Measurements from ENCODE around the gene LRBA.

Gene LRBA

DNA sequence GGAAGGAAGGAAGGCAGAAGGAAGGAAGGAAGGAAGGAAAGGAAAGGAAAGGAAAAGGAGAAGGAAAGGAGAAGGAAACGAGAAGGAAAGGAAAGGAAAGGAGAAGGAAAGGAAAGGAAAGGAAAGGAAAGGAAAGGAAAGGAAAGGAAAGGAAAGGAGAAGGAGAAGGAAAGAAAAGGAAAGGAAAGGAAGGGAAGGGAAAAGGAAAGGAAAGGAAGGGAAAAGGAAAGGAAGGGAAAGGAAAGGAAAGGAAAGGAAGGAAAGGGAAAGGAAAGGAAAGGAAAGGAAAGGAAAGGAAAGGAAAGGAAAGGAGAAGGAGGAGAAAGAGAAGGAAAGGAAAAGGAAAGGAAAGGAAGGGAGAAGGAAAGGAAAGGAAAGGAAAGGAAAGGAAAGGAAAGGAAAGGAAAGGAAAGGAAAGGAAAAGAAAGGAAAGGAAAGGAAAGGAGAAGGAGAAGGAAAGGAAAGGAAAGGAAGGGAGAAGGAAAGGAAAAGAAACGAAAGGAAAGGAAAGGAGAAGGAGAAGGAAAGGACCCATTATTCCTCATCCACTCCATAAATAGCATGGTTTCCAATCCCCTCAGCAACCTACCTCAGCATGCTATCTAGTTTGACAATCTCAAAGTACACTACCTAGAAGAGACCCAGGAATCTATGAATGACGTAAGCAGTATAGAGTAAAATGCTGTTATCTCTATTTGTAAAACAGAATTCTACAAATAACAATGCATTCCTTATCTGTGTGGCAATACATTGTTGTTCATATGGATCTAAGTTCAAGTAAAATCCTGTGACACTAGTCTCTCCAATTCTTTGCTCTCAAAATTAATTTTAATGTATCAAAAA, 209.7 kb downstream of the LRBA start:
- no peak for DNase-seq (ENCODE audit: low spot score)

GRCh38 chr4:150801833-150802232, 213.3 kb downstream of the LRBA start:
- no peak for DNase-seq (ENCODE audit: low spot score)

DNA sequence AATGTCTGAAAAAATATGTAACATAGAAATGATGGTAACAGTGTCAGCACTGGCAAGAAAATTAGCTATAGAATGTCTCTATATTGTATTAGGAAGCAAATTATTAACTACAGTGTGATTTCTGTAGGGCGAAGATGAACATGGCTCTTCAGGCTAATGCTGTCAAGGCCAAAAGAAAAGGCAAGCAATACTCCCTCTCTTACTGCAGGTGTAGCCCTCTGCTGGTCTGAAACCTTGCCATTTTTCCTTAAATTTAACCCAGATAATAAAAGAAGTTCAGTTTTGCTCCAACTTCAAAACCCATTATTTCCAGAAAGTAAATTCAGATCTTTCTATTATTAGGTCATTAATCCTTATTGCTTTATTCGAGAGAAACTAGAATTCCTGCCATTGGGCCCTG, 215.9 kb downstream of the LRBA start:
- DNase-seq (ENCODE audit: low spot score) = no peak

GRCh38 chr4:150794706-150795105, 220.4 kb downstream of the LRBA start:
- DNase-seq (ENCODE audit: low spot score) = no peak

- DNase-seq (ENCODE audit: low spot score) = no peak
Measured at GRCh38 chr4:150789864-150790263, 225.2 kb downstream of the LRBA start.

- DNase-seq (ENCODE audit: low spot score) = no peak
Measured at GRCh38 chr4:150784939-150785338, 230.1 kb downstream of the LRBA start.

DNA sequence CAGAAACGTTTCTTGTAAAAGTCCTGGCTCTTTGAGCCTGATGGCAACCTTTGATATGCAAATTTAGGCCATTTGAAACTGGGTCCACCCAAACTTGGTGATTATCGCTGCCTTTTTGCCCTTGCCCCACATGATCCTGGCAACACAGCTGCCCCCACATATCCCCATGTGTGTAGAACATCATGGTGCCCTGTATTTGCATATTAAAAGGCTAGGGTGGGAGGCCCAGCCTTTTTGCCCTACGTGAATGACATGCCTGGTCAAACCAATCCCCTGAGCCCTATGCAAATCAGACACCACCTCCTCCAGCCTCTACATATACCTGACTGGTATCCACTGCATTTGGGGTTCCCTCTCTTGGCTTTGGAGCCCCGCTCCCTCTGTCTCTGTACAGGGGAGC, 230.8 kb downstream of the LRBA start:
- DNase-seq (ENCODE audit: low spot score) = no peak

DNA sequence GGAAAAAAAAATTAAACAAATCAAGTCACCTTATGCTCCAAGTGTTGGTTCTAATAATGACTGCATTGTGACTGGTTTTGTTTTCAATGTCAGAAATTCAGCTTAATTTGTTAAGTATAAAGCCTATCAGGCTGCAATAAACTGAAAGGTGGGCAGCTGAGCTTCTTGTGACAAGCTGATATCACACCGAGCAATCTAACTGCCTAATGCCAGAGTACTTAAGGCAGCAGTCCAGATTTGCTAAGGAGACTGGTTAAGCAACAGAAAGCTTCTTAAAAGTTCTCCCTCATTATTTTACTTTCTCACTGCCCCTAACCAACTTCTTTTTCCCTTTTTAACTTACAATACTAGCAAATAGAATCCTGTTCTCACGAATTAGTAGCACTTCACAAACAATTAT, 232.2 kb downstream of the LRBA start:
- no peak for DNase-seq (ENCODE audit: low spot score)

DNA sequence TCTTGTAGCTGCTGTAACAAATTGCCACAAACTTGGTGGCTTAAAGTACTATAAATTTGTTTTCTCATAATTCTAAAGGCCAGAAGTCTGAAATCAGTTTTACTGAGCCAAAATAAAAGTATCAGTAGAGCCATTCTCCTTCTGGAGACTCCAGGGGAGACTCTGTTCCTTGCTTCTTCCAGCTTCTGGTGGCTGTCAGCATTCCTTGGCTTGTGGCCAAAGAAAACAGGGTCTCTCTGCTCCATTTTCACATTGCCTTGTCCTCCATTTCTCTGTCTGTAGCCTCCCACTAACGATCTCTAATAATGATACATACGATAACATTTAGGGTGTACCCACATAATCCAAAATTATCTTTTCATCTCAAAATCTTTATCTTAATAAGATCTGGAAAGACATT, 232.8 kb downstream of the LRBA start:
- DNase-seq (ENCODE audit: low spot score) = no peak

DNA sequence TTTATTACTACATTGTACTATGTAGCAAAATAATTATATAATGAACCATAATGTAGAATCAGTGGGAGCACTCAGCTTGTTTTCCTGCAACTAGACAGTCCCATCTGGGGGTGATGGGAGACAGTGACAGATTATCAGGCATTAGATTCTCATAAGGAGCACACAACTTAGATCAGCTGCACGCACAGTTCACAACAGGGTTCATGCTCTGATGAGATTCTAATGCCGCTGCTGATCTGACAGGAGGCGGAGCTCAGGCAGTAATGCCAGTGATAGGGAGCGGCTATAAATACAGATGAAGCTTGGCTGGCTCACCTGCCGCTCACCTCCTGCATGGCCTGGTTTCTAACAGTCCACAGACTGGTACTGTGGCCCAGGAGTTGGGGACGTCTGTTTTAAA, 233.9 kb downstream of the LRBA start:
- no peak for DNase-seq (ENCODE audit: low spot score)

- DNase-seq (ENCODE audit: low spot score) = no peak
Measured at GRCh38 chr4:150779707-150780106, 235.4 kb downstream of the LRBA start.

GRCh38 chr4:150773729-150774449, 241.2 kb downstream of the LRBA start:
- DNase-seq (ENCODE audit: low spot score) = no peak

DNA sequence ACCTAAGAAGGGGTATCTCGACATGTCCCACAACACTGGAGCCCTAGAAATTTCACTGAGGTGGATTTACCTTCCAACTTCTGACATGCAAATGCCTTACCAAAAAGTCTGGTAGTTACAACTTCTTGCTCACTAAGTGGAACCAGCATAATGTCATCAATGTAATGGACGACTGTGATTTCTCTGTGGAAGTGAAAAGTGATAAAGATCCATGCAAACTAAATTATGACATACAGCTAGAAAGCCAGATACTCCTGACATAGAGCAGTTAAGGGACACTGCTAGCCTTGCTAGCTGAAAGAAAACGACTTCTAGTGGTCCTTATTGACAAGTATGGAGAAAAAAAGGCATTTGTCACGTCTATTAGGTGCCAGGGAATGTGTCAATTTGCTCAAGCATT, 242.1 kb downstream of the LRBA start:
- DNase-seq (ENCODE audit: low spot score) = no peak

DNA sequence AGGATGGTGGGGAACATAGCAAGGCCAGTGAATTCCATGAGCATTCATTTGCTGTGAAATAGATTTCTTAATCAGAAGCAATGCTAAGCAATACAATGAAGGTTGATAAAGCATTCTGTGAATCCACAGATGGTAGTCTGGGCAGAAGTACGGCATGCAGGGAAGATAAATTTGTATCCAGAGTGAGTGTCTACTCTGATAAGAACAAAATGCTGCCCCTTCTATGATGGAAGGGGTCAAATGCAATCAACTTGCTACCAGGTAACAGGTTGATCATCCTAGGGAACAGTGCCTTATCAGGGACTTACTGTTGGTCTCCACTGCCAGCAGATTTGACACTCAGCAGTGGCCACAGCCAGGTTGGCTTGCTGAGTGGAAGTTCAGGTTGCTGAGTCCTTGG, 243.7 kb downstream of the LRBA start:
- DNase-seq (ENCODE audit: low spot score) = no peak

- DNase-seq (ENCODE audit: low spot score) = no peak
Measured at GRCh38 chr4:150769845-150770244, 245.2 kb downstream of the LRBA start.

DNA sequence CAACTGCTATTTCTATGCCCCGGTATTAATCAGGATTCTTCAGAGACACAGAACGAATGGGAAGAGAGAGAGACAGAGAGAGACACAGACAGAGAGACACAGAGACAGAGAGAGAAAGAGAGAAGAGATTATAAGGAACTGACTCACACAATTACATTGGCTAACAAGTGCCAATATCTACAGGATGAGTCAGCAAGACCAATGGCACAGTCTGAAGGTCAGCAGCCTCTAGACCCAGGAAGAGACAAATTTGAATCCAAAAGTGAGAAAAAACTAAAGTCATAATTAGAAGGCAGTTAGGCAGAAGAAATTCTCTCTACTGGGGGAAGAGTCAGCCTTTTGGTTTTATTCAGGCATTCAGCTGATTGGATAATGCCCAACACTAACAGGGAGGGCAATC, 245.8 kb downstream of the LRBA start:
- no peak for DNase-seq (ENCODE audit: low spot score)

DNA sequence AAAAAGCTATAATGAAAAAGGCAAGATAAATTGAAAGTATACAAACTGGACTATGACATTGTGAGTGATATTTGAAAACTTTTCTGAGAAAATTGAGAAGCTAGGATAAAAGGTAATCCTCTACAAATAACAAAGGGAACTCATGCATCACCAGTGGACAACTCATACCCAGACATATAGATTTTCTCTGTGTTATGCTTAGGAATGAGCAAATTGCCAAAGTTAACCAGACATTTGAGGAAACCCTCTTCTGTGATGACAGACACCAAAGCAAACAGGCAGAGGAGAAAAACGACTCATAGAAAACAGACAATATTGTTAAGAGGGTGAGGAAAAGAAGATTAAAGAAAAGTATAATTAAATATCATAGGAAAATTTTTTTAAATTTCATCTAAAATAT, 246.6 kb downstream of the LRBA start:
- no peak for DNase-seq (ENCODE audit: low spot score)

- DNase-seq (ENCODE audit: low spot score) = no peak
Measured at GRCh38 chr4:150765216-150765615, 249.9 kb downstream of the LRBA start.

- no peak for DNase-seq (ENCODE audit: low spot score)
Measured at GRCh38 chr4:150751648-150752047, 263.4 kb downstream of the LRBA start.

- DNase-seq (ENCODE audit: low spot score) = no peak
Measured at GRCh38 chr4:150750824-150751223, 264.3 kb downstream of the LRBA start.

DNA sequence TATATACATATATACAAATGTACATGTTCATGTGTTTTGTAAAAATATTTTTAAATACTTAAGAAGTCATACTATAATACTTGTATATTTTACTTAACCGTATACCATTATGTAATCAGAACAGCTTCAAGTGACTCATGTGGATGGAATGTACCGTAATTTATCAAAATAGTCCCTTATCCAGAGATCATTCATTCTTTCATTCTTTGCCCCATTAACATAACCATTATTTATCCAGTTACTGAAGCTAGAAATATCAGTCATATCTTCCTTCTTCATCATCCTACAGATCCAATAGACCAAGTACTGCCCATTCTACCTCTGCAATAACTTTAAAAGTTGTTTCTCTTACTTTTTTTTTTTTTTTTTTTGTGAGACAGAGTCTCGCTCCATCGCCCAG, 268.9 kb downstream of the LRBA start:
- no peak for DNase-seq (ENCODE audit: low spot score)

DNA sequence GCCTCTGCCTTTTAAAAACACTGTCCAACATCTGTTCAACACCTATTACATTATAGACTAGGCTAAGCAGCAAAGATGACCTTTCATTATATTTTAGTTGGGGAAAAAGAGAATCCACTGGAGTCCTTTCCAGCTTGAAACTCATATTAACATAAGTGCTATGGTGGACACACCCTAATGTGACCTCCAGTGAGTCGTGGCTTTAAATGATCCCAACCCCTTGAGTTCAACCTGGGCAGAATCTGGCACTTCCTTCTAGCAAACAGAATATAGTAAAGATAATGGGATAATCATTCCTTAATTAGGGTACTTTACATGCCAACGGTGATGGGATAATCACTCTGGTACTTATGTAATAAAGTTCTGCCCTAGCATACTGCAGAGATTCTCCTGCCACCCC, 270.5 kb downstream of the LRBA start:
- no peak for DNase-seq (ENCODE audit: low spot score)

DNA sequence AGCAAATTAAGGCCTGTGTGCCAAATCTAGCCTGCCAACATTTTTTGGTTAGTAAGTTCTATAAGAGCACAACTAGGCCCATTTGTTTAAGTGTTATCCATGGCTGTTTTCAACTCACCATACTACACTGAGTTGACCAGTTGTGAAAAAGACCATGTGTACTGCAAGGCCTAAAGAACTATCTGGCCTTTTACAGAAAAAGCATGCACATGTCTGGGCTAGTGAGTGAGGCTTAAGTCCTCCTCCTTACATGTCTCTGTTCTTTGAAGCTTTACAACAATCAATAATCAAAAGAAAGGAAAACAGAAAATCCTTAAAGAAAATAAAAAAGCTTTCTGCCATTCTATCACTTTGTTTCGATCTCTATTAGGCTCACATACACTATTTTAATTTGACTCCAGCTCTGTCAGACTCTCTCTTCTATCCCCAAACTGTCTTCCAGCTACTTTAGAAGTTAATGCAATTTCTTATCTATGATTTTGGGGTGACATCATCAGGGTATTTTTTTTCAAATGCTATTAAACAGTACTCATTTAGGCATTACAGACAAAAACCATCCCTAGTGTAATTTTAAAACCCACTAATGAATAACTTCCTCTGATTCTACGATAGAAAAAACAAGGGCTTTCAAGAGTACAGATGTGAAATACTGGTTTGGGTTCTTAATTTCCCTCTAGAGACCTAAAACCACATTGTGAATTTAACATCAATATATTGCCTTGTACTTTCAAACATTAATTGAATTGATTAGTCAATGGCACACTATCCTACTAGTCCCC, 271.3 kb downstream of the LRBA start:
- no peak for DNase-seq (ENCODE audit: low spot score)
